Ovary (tissue), 9 donors: ENCODE measurements around the gene KRT80. TPM values are rescaled to one million over a fixed set of nuclear protein-coding genes. Genes with fewer than 3 reads are reported as not detected.

ENCODE experiments used
- DNase-seq, 5 donors: peaks; one replicate each; pipeline ENCODE4 v3.0.0-alpha.2; 2019 to 2020
- H3K27ac ChIP-seq, 2 donors: fragments of 200-600 bp; one replicate each; pipeline versions ENCODE4 v1.5.1 to v1.8.0; 2019 to 2022
- H3K27me3 ChIP-seq: fragments of 200-600 bp; one replicate; pipeline ENCODE4 v1.8.0; 2022
- H3K36me3 ChIP-seq: fragments of 200-600 bp; sonication (generic); one replicate; pipeline ENCODE4 v1.5.1; 2019
- H3K4me1 ChIP-seq: one replicate; pipeline ENCODE4 v1.8.1; 2013; ENCODE audit warnings: mild to moderate bottlenecking, moderate library complexity; ENCODE audit not compliant: insufficient read depth
- H3K4me3 ChIP-seq: fragments of 200-600 bp; sonication (generic); one replicate; pipeline ENCODE4 v1.5.1; 2017
- H3K9me3 ChIP-seq, 2 donors: fragments of 200-600 bp in 1 of 2; sonication (generic) in 1 of 2; one replicate each; pipeline versions ENCODE4 v1.5.1 to v1.8.1; 2013 to 2019; ENCODE audit warnings: mild to moderate bottlenecking in 1 of 2, moderate library complexity in 1 of 2
- CTCF ChIP-seq, 3 donors: fragments of 450-650 bp in 2 of 3; fragments of 200-600 bp in 1 of 3; IDR thresholded peaks; one replicate each; pipeline versions ENCODE4 v1.5.1 to v1.8.0; 2016 to 2022; ENCODE audit warnings: antibody characterized with exemption in 3 of 3, mild to moderate bottlenecking in 1 of 3
- EP300 ChIP-seq: sonication (generic); formaldehyde crosslinking; IDR thresholded peaks from one replicate; pipeline ENCODE4 v1.6.1; 2017; ENCODE audit warnings: antibody characterized with exemption
- POLR2A ChIP-seq: fragments of 450-650 bp; IDR thresholded peaks from one replicate; pipeline ENCODE4 v1.6.1; 2017; ENCODE audit warnings: antibody characterized with exemption, mild to moderate bottlenecking, moderate library complexity
- WGBS, 3 donors: extraction: QIAGEN DNeasy Blood & Tissue Kit in 1 of 3; methylation state at CpG; one replicate each; pipeline versions ENCODE4 v1.1.5 to v1.1.7; 2013 to 2017; 5-methylcytosine and 5-hydroxymethylcytosine counted together
- intact Hi-C, 4 donors: fragments of 100-400 bp; cut with DNase I; formaldehyde crosslinking; loops; one replicate each; pipeline versions ENCODE4 v1.11.0 to v1.15.1; 2022 to 2023
- polyA plus RNA-seq, 2 donors: library from polyadenylated mRNA; stranded (reverse); fragments of 200-250 nt in 1 of 2; fragments of 350-450 nt in 1 of 2; fragmentation: Illumina TruSeq in 1 of 2; extraction: RNeasy Lipid Tissue Mini Kit (QIAGEN cat#74804) in 1 of 2; gene quantifications; one replicate each; pipeline ENCODE4 v1.2.3, GENCODE V29; 2013 to 2014
- total RNA-seq, 7 donors: library from RNA; depleted of rRNA in 2 of 7; stranded (reverse); fragments of >200 nt in 2 of 7; fragmentation: NEBNext Ultra II Directional in 3 of 7; extraction: Animal tissue kit (Norgen Biotek cat#: 25700) in 3 of 7; gene quantifications; one replicate each; pipeline versions ENCODE4 v1.1.0 to v1.2.4, GENCODE V29; 2016 to 2023
- donor health status: DM: no; HTN: no; CAD: no; lungs with moderate emphysema.
- donor health status: DM: no; HTN: no; CAD: no.
- donor health status: Bipolar disorder and iron deficiency.
- donor health status: DM: yes; HTN: yes; CAD: no.
- donor health status: DM: no; HTN: no; CAD: no.
- donor health status: DM: yes; HTN: yes; CAD: no.

KRT80 gene
- total and polyA plus RNA-seq, 9 donors: 0.05 to 13.2 (median 0.99) TPM; not detected in 1

- peaks cover 4% of the 10 kb centered on the region for H3K4me1 ChIP-seq
- H3K27ac ChIP-seq: no peak overlapping the region
- H3K36me3 ChIP-seq: no peaks in the 10 kb centered on the region
- intact Hi-C loops: no loop called here
- WGBS, 3 donors: 86 to 91% (median 91%) methylated on average over 18 of the region's 18 CpGs
- no peak for DNase-seq
- TF ChIP-seq EP300 (no peak), POLR2A (no peak), CTCF (IDR thresholded peaks at IDR 0.05) (no peak)
- H3K27me3 ChIP-seq: no peaks in the 10 kb centered on the region
- H3K9me3 ChIP-seq: no peaks in the 10 kb centered on the region
- no peak overlapping the region for H3K4me3 ChIP-seq
These were observed 46.4 kb downstream of the KRT80 start for GRCh38 chr12:52145228-52146088.

GRCh38 chr12:52144512-52145227, 47.1 kb downstream of the KRT80 start:
- no peak for DNase-seq
- no peak overlapping the region for H3K27ac ChIP-seq
- H3K27me3 ChIP-seq: no peaks in the 10 kb centered on the region
- peaks cover 4% of the 10 kb centered on the region for H3K4me1 ChIP-seq
- no peak for TF ChIP-seq POLR2A
- no peak for TF ChIP-seq EP300
- no peak for TF ChIP-seq CTCF (IDR thresholded peaks at IDR 0.05)
- no peaks in the 10 kb centered on the region for H3K36me3 ChIP-seq
- no peak overlapping the region for H3K4me3 ChIP-seq
- intact Hi-C loops: no loop called here
- no peaks in the 10 kb centered on the region for H3K9me3 ChIP-seq
- 81 to 85% (median 82%) methylated on average over 16 of the region's 16 CpGs for WGBS, 3 donors

GRCh38 chr12:52142431-52142830, 49.4 kb downstream of the KRT80 start:
- Histone ChIP-seq H3K27ac (no peak overlapping the region), H3K4me3 (no peak overlapping the region), H3K36me3 (no peaks in the 10 kb centered on the region), H3K9me3 (no peaks in the 10 kb centered on the region), H3K27me3 (no peaks in the 10 kb centered on the region), H3K4me1 (peaks cover 3% of the 10 kb centered on the region)
- intact Hi-C loops: no loop called here
- 71 to 95% (median 94%) methylated on average over 5 of the region's 5 CpGs for WGBS, 3 donors
- TF ChIP-seq CTCF (IDR thresholded peaks at IDR 0.05): no peak
- TF ChIP-seq POLR2A: no peak
- TF ChIP-seq EP300: no peak
- no peak for DNase-seq

GRCh38 chr12:52141875-52142274, 49.9 kb downstream of the KRT80 start:
- no peaks in the 10 kb centered on the region for H3K27me3 ChIP-seq
- H3K9me3 ChIP-seq: no peaks in the 10 kb centered on the region
- WGBS, 3 donors: 84 to 88% (median 85%) methylated on average over 8 of the region's 8 CpGs
- TF ChIP-seq EP300 (no peak), CTCF (IDR thresholded peaks at IDR 0.05) (no peak), POLR2A (no peak)
- H3K4me1 ChIP-seq: peaks cover 1% of the 10 kb centered on the region
- no peaks in the 10 kb centered on the region for H3K36me3 ChIP-seq
- no peak overlapping the region for H3K4me3 ChIP-seq
- DNase-seq: no peak
- H3K27ac ChIP-seq: no peak overlapping the region
- intact Hi-C loops: no loop called here
